Hematopoietic multipotent progenitor cell treated with erythropoietin and hydrocortisone succinate and interleukin-3 and kit ligand, for 6 days (in vitro differentiated cells): Measurements from ENCODE around the gene SNRNP48.

Experiments used
- DNase-seq: peaks from one replicate; pipeline ENCODE4 v3.0.0-alpha.2; 2015

SNRNP48 gene

GRCh38 chr6:7604003-7604402 lies 14.0 kb downstream of the SNRNP48 start:
- no peak for DNase-seq

DNA sequence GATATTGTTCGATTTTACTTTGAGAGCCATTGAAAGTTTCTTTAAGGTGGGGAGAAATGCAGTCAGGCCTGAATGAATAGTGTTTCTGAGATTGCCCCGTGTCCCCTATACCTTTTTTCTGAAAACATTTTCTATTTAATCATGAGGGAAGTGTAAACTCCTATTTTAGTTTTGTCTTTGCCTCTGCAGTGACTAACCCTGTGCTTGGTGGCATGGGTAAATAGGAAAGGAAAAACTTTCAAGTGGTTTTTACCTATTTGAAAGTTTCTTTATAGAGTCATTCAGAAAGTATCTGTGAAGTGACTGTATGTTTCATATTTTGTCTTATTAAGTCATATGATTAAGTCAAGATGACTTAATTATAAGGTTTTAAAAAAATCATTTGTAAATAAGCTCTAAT lies 14.5 kb downstream of the SNRNP48 start:
- no peak for DNase-seq

- DNase-seq: peak; percentile 77
Observed at GRCh38 chr6:7615611-7616383, 25.8 kb downstream of the SNRNP48 start.

DNA sequence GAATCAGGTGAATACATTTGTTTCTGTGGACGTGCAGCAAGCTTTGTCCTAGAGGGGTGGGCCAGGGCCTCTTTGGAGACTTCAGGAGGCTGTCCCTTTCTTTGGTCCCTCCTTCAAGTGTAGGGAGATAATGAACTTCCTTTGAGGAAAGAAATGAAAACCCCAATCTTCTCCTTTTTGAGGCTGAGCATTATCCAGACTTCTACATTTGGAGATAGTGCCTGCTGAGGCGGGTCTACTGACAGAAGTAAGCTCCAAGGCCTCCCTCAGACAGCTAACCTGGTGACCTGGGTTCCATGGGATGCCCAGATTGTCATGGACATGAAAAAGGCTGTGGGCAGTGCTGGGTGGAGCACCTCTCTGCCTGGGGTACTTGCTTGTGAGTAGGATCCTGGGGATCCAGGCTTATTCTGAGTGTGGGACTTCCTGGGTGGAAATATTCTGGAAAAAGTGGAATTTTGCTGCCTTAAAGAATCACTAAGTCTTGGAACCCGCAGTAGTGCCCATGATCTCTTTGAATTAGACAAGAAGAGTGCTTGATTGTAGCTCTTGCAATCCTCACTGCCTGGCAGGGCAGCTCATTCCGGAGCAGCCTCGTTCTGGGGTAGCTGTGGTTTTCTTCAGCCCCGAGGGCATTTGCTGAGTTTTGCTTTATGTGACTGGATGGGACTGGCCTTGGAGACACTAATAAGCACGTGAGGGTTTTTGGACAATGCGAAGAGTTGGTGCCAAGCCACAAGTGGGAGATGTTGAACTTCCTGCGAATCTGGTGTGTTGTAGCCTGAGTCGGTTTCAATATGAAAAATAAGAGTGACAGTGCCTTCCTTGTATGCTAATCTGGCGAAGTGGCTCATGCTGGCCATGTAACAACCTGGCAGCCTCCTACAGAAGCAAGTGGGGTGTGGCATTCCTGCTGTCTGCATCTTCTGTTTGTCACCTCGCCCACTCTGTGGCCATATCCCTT lies 28.1 kb downstream of the SNRNP48 start:
- DNase-seq: peak; percentile 41

GRCh38 chr6:7621761-7622160 lies 31.8 kb downstream of the SNRNP48 start:
- no peak for DNase-seq

- DNase-seq: peak; percentile 17
Observed at GRCh38 chr6:7624796-7625710, 35.1 kb downstream of the SNRNP48 start.

DNA sequence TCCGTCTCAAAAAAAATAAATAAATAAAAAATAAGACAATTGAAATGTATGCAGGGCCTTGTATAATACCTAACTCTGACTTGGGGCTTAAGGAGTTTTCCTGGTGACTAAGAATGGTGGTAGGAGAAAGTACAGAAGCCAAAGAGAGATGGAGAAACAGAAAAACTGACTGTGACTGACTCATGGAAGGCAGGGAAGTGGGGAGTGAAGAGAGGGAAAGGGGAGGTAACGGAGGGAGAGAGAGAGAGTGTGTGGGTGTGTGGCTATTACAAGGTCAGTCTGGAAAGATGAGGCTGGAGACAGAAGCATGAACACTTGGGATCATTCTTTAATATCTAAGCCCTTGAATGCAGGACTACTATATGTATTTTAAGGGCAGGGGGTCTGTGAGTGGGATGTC lies 38.5 kb downstream of the SNRNP48 start:
- no peak for DNase-seq

DNA sequence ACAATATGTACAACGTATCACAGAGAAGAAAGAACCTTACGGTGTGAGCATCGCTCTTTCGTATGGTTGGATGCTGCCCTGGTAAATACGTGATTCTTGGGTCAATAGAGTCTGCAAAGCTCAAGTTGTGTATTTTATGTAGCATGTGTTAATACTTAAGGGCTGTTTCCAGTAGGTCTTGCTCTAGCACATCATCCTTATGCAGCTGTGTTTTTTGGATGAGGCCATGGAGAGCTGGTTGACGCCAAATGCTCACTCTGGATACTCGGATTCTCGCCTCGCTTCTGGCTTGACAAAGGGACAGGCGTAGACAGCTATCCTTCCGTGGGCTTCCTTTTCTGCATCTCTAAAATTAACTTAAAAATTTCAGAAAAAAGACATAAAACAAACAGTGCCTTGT lies 38.9 kb downstream of the SNRNP48 start:
- DNase-seq: no peak

DNA sequence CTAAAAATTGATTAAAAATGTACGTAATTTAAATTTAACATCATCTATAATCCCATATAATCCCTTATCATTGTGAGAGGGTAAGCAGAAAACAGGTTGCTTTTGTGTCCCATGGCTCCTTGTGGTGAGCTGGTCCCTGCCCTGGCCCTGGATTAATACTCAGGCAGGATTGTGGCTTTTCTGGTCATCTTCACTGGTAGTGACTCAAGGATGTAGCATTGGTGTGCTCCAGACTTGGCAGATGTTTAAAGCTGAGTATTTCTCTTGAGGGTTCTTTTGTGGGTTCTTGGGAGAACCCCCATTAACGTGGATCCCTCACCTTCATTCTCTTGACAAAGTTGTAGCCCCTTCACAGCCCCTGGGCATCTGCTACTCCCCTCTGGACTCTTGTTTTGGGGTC lies 39.3 kb downstream of the SNRNP48 start:
- no peak for DNase-seq

GRCh38 chr6:7630792-7631191 lies 40.8 kb downstream of the SNRNP48 start:
- no peak for DNase-seq

DNA sequence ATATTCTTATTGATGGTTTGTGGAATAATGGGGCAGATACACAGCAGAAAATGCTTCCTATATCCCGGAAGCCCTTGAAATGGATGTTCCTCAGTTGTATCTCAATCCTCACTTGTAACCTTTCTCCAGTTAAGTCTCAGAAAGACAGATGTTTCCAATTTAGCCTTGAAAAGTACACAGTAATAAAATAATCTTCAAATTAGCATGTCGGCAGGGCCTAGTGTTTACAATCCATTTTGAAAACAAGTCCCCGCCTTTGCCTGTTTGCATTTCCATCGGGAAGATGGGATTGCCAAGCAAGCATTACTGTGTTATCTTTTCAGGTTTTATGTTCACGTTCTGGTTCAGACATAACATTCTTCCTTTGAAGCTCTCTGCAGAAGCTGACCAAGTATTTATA lies 41.5 kb downstream of the SNRNP48 start:
- no peak for DNase-seq

- no peak for DNase-seq
Observed at GRCh38 chr6:7632501-7633290, 42.7 kb downstream of the SNRNP48 start.

GRCh38 chr6:7633361-7633760 lies 43.4 kb downstream of the SNRNP48 start:
- DNase-seq: no peak

DNA sequence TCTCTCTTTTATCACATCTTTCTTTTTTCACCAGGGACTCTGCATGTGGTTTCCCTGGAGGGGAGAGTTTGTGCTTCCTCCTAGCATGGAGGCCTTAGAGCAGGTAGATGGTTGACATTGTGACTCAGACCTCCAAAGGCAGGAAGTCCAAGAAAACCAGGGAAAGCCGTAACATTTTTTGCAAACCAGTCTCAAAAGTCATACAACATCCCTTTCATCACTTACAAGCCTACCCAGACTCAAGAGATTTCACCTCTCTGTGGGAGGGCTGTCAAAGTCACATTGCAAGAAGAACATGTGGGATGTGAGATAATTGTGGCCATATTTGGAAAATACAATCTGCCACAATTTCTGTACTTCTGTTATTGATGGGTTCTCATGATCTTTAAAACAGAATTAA lies 46.2 kb downstream of the SNRNP48 start:
- no peak for DNase-seq

DNA sequence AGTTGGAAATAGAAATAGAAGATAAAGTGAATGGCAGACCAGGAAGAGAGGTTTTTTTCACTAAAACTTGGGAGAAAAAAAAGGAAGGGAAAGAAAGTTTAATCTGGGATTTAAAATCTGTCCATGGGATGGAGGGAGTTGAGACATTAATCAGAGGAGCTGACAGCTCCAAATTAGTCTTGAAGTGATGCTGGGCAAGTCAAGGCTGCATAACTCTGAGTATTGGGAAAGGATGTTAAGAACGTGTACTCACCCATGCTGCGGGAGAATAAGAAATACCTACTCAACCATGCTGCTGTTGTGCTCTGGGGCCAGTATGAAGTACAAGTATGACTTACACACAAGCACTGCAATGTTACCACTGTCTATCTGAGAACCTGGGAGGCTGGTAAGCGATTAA lies 47.5 kb downstream of the SNRNP48 start:
- DNase-seq: no peak

DNA sequence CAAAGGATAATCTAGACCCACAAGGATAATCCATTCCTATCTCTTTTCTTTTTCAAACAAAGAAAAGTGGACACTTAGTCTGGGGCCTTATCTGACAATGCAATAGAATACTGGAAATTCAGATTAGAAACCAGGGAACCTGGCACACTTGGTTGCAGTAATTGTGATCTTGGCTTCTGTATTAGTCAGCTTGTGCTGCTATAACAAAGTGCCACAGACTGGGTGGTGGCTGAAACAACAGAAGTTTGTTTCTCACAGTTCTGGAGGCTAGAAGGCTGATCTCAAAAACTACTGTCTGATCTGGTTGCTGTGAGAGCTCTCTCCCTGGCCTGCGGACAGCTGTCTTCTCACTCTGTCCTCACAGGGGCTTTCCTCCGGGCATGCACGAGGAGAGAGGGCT lies 49.4 kb downstream of the SNRNP48 start:
- DNase-seq: peak; percentile 10

DNA sequence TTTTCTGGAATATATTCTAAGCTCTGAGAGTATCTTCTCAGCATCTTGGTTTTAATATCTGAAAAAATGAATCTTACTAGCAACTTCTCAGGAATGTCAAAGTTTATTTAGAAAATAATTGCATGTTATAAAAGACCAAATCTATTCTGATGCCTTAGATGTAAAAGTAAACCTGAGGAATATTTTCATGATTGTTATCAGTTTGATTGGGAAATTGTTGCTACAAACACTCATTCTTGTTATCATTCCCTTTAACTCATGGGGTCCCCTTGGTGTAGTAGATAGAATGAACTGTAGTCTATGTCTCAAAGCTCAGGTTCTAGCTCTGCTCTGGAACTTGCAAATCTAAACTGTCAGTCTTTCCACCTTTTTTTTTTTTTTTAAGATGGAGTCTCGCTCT lies 50.0 kb downstream of the SNRNP48 start:
- no peak for DNase-seq

GRCh38 chr6:7640607-7641577 lies 50.9 kb downstream of the SNRNP48 start:
- no peak for DNase-seq

GRCh38 chr6:7642791-7643190 lies 52.8 kb downstream of the SNRNP48 start:
- no peak for DNase-seq

DNA sequence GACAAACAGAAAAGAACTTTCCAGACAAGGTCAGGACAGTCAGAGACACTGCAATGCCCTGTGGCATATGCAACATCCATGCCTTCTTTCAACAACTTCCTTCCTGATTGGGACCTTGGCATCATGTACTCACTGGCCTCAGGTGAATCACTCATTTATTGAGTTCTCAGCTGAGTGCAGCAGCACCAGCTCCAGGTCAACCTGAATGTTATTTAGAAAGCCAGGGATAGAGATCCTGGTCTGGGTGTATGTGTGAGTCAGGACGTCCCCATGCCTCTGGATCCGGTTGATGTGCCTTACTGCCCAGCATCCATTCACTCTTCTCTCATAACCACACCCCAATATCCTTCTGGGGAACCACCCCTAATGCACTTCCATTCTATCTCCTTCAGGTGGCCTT lies 54.4 kb downstream of the SNRNP48 start:
- DNase-seq: no peak

- DNase-seq: no peak
Observed at GRCh38 chr6:7646394-7646793, 56.4 kb downstream of the SNRNP48 start.
